ENCODE measurements around the gene FLYWCH1. TPM values are rescaled to one million over a fixed set of nuclear protein-coding genes. Genes with fewer than 3 reads are reported as not detected.
A peak's percentile ranks its signal among the peaks of the same experiment; 100 is the strongest.

Gene FLYWCH1
- total and polyA plus RNA-seq, 2 of the 8 experiments (the other 6 are each of a cell fraction or from before 2014, with no cell fraction given), result 12.4 to 23.5 TPM

DNA sequence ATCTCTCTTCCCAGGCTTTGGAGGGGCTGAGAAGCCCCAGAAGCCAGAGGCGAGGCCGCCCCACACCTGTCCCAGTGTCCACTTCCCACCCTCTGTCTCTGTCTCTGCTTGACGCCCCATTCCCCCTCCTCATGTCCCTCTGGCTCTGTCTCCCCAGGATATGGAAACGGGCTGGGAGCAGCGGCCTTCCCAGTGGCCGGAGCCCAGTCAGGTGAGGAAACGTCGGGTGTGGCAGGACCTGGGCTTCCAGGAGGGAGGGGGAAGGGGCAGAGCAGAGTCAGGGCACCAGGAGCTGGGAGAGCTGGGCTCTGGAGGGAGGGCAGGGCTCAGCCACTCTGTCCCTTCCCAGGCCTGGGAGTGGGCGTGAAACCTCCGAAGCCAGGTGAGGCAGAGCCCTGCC lies 79.2 kb downstream of the FLYWCH1 start:
- WGBS, 2 experiments (ENCODE audit: extremely low coverage in 1 of 2, insufficient coverage in 1 of 2, insufficient read length in 1 of 2, insufficient replicate concordance in 2 of 2, low coverage in 1 of 2, low lambda C conversion rate in 2 of 2, missing lambda C conversion rate in 1 of 2), result 64% methylated on average over 7 of the region's 10 CpGs; no CpG with 5 or more reads in 1 of the 2 experiments
- no peak overlapping the region for H3K4me2 ChIP-seq (ENCODE audit: insufficient read depth in 1 of 2, low read depth in 2 of 2, low read length in 2 of 2)
- no peak overlapping the region for H3K14ac ChIP-seq (ENCODE audit: insufficient read length)
- no peak overlapping the region for H3K4ac ChIP-seq (replicated peaks; ENCODE audit: insufficient read length, low read depth, low read length)
- H3K79me2 ChIP-seq (ENCODE audit: control insufficient read depth in 1 of 2, insufficient read depth in 2 of 2, low read length in 2 of 2), result no peaks in the 10 kb centered on the region
- peak overlapping the region; percentile 68; the same call in 1 of the 2 replicates for H2BK5ac ChIP-seq (ENCODE audit: low read depth, low read length)
- peak overlapping the region; percentile 32; the same call in 1 of the 2 replicates for H3K18ac ChIP-seq (ENCODE audit: extremely low read depth, low read length)
- H2BK120ac ChIP-seq (replicated peaks; ENCODE audit: low read depth, low read length), result no peak overlapping the region
- H3K79me1 ChIP-seq (ENCODE audit: low read depth, low read length), result no peaks in the 10 kb centered on the region
- H3K36me3 ChIP-seq (ENCODE audit: control insufficient read depth in 2 of 4, insufficient read depth in 4 of 4, low read length in 3 of 4), result no peaks in the 10 kb centered on the region
- CTCF ChIA-PET (ENCODE audit: partially characterized antibody), result interaction anchor here (0.6 to 5.2 kb wide), 5 partner anchors 11 to 193 kb away, joined by 3 to 24 read pairs (median 4); partner anchors contain the start of gene CLDN6
- H2BK12ac ChIP-seq (ENCODE audit: low read depth, low read length), result peak overlapping the region; percentile 84; the same call in 1 of the 2 replicates
- H3K23me2 ChIP-seq (ENCODE audit: low read depth, low read length), result no peaks in the 10 kb centered on the region; the same call in 1 of the 2 replicates
- peaks cover 0 to 28% (median 18%) of the 10 kb centered on the region in 4 experiments; a peak in 6 of 7 replicates for H3K4me1 ChIP-seq (replicated peaks in 1 of 4; ENCODE audit: control insufficient read depth in 3 of 4, insufficient read depth in 4 of 4, low read length in 3 of 4)
- no peak overlapping the region for H3K4me3 ChIP-seq (ENCODE audit: extremely low read depth in 1 of 4, insufficient read depth in 2 of 4, low read depth in 3 of 4, low read length in 4 of 4)
- H4K91ac ChIP-seq (replicated peaks; ENCODE audit: insufficient read length, low read length), result peak overlapping the region; percentile 31
- DNase-seq (ENCODE audit: low read depth in 1 of 2, low spot score in 2 of 2) (no peak), FAIRE-seq (no peak)
- POLR2A ChIA-PET (ENCODE audit: partially characterized antibody), result interaction anchor here (1.1 to 15.2 kb wide), 7 partner anchors 8 to 41 kb away, joined by 4 to 200 read pairs (median 12); partner anchors contain the start of genes CLDN6, HCFC1R1, THOC6 and TNFRSF12A
- peak overlapping the region; percentile 11; the same call in 1 of the 2 replicates for H4K8ac ChIP-seq (ENCODE audit: extremely low read depth, insufficient read depth, low read length)
- H4K5ac ChIP-seq (ENCODE audit: insufficient read length, low read depth, low read length), result peak overlapping the region; percentile 19
- H2BK15ac ChIP-seq (ENCODE audit: low read length), result peak overlapping the region; percentile 61; the same call in 1 of the 2 replicates
- no peak overlapping the region for H3K56ac ChIP-seq (replicated peaks; ENCODE audit: insufficient read length, low read depth, low read length)
- no peak overlapping the region for H3K27ac ChIP-seq (ENCODE audit: low read depth, low read length)
- H3K9ac ChIP-seq (replicated peaks in 1 of 4; ENCODE audit: extremely low read depth in 1 of 4, low read depth in 3 of 4, low read length in 3 of 4), result no peak overlapping the region
- no peak overlapping the region for H3K23ac ChIP-seq (ENCODE audit: insufficient read length)
- no peaks in the 10 kb centered on the region for H4K20me1 ChIP-seq (replicated peaks in 1 of 2; ENCODE audit: control insufficient read depth in 1 of 2, insufficient read depth in 2 of 2, low read length in 2 of 2)
- no peak overlapping the region; the same call in 1 of the 2 replicates for H2AK5ac ChIP-seq (ENCODE audit: low read depth, low read length)
- no peak overlapping the region for H2AFZ ChIP-seq (ENCODE audit: low read length)
- no peaks in the 10 kb centered on the region for H3K9me3 ChIP-seq (ENCODE audit: insufficient read depth in 2 of 2, low read depth in 1 of 2, low read length in 1 of 2)
- no peak overlapping the region for H2BK20ac ChIP-seq (ENCODE audit: low read length)
- TF ChIP-seq, protein P1, sequence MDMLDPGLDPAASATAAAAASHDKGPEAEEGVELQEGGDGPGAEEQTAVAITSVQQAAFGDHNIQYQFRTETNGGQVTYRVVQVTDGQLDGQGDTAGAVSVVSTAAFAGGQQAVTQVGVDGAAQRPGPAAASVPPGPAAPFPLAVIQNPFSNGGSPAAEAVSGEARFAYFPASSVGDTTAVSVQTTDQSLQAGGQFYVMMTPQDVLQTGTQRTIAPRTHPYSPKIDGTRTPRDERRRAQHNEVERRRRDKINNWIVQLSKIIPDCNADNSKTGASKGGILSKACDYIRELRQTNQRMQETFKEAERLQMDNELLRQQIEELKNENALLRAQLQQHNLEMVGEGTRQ (IDR thresholded peaks at IDR 0.05; ENCODE audit: low read length), result peak; percentile 25; the same call in 1 of the 2 replicates
- TF ChIP-seq SP4 (IDR thresholded peaks at IDR 0.05; ENCODE audit: low read length), result no peak
- TF ChIP-seq TCF12 (IDR thresholded peaks at IDR 0.05; ENCODE audit: low read depth, low read length), result no peak
- TF ChIP-seq JUN (IDR thresholded peaks at IDR 0.05; ENCODE audit: low read depth, low read length), result no peak
- no peak for TF ChIP-seq EZH2 (IDR thresholded peaks at IDR 0.05; ENCODE audit: low read depth, low read length, severe bottlenecking)
- no peak for TF ChIP-seq NANOG (IDR thresholded peaks at IDR 0.05; ENCODE audit: insufficient read depth, low read depth, low read length, poor library complexity, severe bottlenecking)
- TF ChIP-seq SRF (IDR thresholded peaks at IDR 0.05; ENCODE audit: low read depth, low read length), result no peak
- no peaks in the 10 kb centered on the region; a peak in 1 of 7 replicates for H3K27me3 ChIP-seq (replicated peaks in 1 of 4; ENCODE audit: control insufficient read depth in 3 of 4, extremely low read depth in 1 of 4, insufficient read depth in 3 of 4, low read length in 3 of 4)

Data from H1 (cell line).